ENCODE measurements around the gene NPTN. TPM values are rescaled to one million over a fixed set of nuclear protein-coding genes. Genes with fewer than 3 reads are reported as not detected.

NPTN gene
- total and polyA plus RNA-seq, 2 donors (not counting 1 experiment from before 2014, with no cell fraction given), result 152 to 372 TPM

- Histone ChIP-seq H3K9ac (ENCODE audit: insufficient read depth, low read length) (no peak overlapping the region), H2AFZ (ENCODE audit: low read length) (no peak overlapping the region), H3K27me3 (ENCODE audit: control insufficient read depth, insufficient read depth, low read length) (no peaks in the 10 kb centered on the region), H3K4me2 (ENCODE audit: extremely low read depth, insufficient read depth, low read length) (no peak overlapping the region), H3K4me3 (replicated peaks in 1 of 4; ENCODE audit: control extremely low read depth in 1 of 4, insufficient read depth in 1 of 4, low read depth in 3 of 4, low read length in 4 of 4) (no peak overlapping the region), H3K9me3 (ENCODE audit: control insufficient read depth, insufficient read depth, low read depth, low read length) (no peaks in the 10 kb centered on the region), H3K27ac (ENCODE audit: insufficient read depth, low read length) (no peak overlapping the region), H3K36me3 (ENCODE audit: control insufficient read depth, insufficient read depth, low read length) (no peaks in the 10 kb centered on the region), H3K4me1 (ENCODE audit: control insufficient read depth, extremely low read depth, insufficient read depth, low read length) (no peaks in the 10 kb centered on the region), H4K20me1 (ENCODE audit: control insufficient read depth, extremely low read depth, insufficient read depth, low read length) (no peaks in the 10 kb centered on the region), H3K79me2 (ENCODE audit: control insufficient read depth, insufficient read depth, low read length) (no peaks in the 10 kb centered on the region)
- DNase-seq (ENCODE audit: low read depth in 2 of 2), result no peak
- TF ChIP-seq EZH2 (IDR thresholded peaks at IDR 0.05; ENCODE audit: low read length, missing control alignments) (no peak), CTCF (conservative IDR thresholded peaks at IDR 0.05 in 1 of 2, IDR thresholded peaks at IDR 0.05 in 1 of 2; ENCODE audit: low read depth in 1 of 2, low read length in 2 of 2) (no peak)
These were observed 105.6 kb downstream of the NPTN start for GRCh38 chr15:73527598-73527997.

DNA sequence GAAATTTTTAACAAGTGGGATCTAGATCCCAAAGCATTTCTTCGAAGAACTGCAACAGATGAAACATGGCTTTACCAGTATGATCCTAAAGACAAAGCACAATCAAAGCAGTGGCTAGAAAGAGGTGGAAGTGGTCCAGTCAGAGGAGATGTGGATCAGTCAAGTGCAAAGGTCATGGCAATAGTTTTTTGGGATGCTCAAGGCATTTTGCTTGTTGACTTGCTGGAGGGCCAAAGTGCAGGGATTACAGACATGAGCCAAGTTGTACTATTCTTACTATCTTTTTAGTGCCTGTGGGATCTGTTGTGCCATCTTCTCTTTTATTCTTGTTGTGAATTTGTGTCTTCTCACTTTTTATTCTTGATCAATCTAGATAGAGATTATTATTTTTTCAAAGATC, 108.3 kb downstream of the NPTN start:
- no peak overlapping the region for H3K4me3 ChIP-seq (replicated peaks in 1 of 4; ENCODE audit: control extremely low read depth in 1 of 4, insufficient read depth in 1 of 4, low read depth in 3 of 4, low read length in 4 of 4)
- no peak overlapping the region for H3K4me2 ChIP-seq (ENCODE audit: extremely low read depth, insufficient read depth, low read length)
- TF ChIP-seq CTCF (conservative IDR thresholded peaks at IDR 0.05 in 1 of 2, IDR thresholded peaks at IDR 0.05 in 1 of 2; ENCODE audit: low read depth in 1 of 2, low read length in 2 of 2), result no peak
- no peak for TF ChIP-seq EZH2 (IDR thresholded peaks at IDR 0.05; ENCODE audit: low read length, missing control alignments)
- no peaks in the 10 kb centered on the region for H3K79me2 ChIP-seq (ENCODE audit: control insufficient read depth, insufficient read depth, low read length)
- H3K27ac ChIP-seq (ENCODE audit: insufficient read depth, low read length), result no peak overlapping the region
- no peak for DNase-seq (ENCODE audit: low read depth in 2 of 2)
- H3K9me3 ChIP-seq (ENCODE audit: control insufficient read depth, insufficient read depth, low read depth, low read length), result no peaks in the 10 kb centered on the region
- H4K20me1 ChIP-seq (ENCODE audit: control insufficient read depth, extremely low read depth, insufficient read depth, low read length), result no peaks in the 10 kb centered on the region
- no peaks in the 10 kb centered on the region for H3K4me1 ChIP-seq (ENCODE audit: control insufficient read depth, extremely low read depth, insufficient read depth, low read length)
- no peaks in the 10 kb centered on the region for H3K36me3 ChIP-seq (ENCODE audit: control insufficient read depth, insufficient read depth, low read length)
- no peak overlapping the region for H2AFZ ChIP-seq (ENCODE audit: low read length)
- no peak overlapping the region for H3K9ac ChIP-seq (ENCODE audit: insufficient read depth, low read length)
- H3K27me3 ChIP-seq (ENCODE audit: control insufficient read depth, insufficient read depth, low read length), result no peaks in the 10 kb centered on the region

DNA sequence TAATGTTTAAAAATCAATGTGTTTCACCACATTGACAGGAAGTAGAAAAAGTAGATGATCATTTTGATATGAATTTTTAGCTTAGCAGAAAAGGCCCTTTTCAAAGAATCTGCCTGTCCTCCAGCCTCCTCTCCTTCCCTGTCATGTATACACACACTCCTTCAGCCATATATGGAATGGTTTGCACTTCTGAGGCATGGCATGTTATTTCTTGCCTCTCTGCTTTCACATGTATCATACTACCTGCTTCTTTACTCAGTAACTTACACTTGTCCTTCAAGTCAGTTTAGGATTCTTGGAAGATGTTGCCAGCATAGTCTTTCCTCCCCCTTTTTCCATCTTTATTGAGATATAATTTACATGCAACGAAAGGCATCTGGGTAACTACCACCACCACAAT, 111.2 kb downstream of the NPTN start:
- no peak for TF ChIP-seq EZH2 (IDR thresholded peaks at IDR 0.05; ENCODE audit: low read length, missing control alignments)
- no peak for TF ChIP-seq CTCF (conservative IDR thresholded peaks at IDR 0.05 in 1 of 2, IDR thresholded peaks at IDR 0.05 in 1 of 2; ENCODE audit: low read depth in 1 of 2, low read length in 2 of 2)
- no peaks in the 10 kb centered on the region for H3K27me3 ChIP-seq (ENCODE audit: control insufficient read depth, insufficient read depth, low read length)
- no peak for DNase-seq (ENCODE audit: low read depth in 2 of 2)
- H3K36me3 ChIP-seq (ENCODE audit: control insufficient read depth, insufficient read depth, low read length), result no peaks in the 10 kb centered on the region
- no peak overlapping the region for H2AFZ ChIP-seq (ENCODE audit: low read length)
- H3K9me3 ChIP-seq (ENCODE audit: control insufficient read depth, insufficient read depth, low read depth, low read length), result no peaks in the 10 kb centered on the region
- H3K9ac ChIP-seq (ENCODE audit: insufficient read depth, low read length), result no peak overlapping the region
- H3K4me3 ChIP-seq (replicated peaks in 1 of 4; ENCODE audit: control extremely low read depth in 1 of 4, insufficient read depth in 1 of 4, low read depth in 3 of 4, low read length in 4 of 4), result no peak overlapping the region
- no peaks in the 10 kb centered on the region for H3K79me2 ChIP-seq (ENCODE audit: control insufficient read depth, insufficient read depth, low read length)
- H3K27ac ChIP-seq (ENCODE audit: insufficient read depth, low read length), result no peak overlapping the region
- no peak overlapping the region for H3K4me2 ChIP-seq (ENCODE audit: extremely low read depth, insufficient read depth, low read length)
- H4K20me1 ChIP-seq (ENCODE audit: control insufficient read depth, extremely low read depth, insufficient read depth, low read length), result no peaks in the 10 kb centered on the region
- no peaks in the 10 kb centered on the region for H3K4me1 ChIP-seq (ENCODE audit: control insufficient read depth, extremely low read depth, insufficient read depth, low read length)
